Measurements from ENCODE around the gene HABP4. TPM values are rescaled to one million over a fixed set of nuclear protein-coding genes. Genes with fewer than 3 reads are reported as not detected.

HABP4 gene, protein sequence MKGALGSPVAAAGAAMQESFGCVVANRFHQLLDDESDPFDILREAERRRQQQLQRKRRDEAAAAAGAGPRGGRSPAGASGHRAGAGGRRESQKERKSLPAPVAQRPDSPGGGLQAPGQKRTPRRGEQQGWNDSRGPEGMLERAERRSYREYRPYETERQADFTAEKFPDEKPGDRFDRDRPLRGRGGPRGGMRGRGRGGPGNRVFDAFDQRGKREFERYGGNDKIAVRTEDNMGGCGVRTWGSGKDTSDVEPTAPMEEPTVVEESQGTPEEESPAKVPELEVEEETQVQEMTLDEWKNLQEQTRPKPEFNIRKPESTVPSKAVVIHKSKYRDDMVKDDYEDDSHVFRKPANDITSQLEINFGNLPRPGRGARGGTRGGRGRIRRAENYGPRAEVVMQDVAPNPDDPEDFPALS
- total RNA-seq, result 19.4 TPM

DNA sequence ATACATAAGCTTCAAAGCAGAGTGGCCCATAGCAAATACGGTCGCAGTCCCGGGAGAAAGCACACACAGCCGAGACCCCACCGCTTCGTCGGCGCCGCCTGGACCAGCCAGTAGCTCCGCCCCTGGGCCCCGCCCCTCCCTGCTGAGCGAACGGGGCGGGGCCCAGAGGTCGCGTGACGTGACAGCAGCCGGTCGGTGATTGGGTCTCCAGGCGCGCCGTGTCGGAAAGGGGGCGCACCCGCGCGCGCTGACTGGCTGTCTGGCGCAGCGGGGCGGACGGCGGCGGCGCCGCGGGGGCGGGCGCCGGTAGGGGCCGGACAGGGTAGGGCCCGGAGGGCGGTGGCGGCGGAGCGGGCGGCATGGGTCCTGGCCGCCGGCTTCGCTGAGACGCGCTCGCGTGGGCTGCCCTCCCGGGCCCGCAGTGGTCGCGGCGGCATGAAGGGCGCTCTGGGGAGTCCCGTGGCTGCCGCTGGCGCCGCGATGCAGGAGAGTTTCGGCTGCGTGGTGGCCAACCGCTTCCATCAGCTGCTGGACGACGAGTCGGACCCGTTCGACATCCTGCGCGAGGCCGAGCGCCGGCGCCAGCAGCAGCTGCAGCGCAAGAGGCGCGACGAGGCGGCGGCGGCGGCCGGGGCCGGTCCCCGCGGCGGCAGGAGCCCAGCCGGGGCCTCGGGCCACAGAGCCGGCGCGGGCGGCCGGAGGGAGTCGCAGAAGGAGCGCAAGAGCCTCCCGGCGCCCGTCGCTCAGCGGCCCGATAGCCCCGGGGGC, at the start of gene HABP4:
HABP4 (plus strand) TSS at position 325 of the 768 bp plus-strand sequence; CDS start at position 436, 111 bp downstream.

DNA sequence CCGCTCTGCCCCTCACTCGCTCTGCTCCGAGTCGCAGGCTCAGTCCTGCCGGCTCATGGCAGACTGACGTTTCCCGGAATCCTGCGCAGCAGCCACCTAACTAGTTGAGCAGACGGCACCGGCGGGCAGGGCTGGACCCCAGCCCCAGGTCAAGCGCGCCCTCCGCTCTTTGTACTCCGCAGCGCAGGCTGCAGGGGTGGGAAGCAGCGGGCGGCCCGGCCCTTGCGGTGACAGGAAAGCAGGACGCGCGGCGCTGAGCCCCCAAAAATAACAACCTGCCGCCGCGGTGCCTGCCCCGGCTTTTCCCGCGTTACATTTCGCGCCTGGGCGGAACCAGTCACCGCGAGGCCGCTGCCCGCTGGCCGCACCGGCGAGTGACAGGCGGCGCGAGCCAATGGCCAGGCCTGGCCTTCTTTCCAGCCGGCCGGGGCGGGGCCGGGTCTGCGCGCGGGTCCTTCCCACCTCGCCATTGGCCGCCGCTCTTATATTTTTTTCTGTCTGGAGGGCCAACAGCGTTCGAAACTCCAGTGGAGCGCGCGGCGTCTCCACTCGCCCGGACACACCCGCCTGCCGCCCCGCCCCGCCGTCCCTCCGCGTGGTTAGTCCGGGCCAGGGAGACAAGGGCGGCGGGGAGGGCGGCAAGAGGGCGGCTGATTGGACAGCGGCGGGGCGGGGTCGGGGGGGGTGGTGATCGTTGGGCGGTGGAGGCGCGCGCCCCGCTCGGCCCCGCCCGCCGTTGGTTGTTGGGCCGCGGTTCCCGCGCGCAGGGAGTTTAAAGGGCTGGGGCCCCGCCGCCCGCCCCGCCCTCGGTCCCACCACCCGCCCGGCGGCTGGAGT, 31.7 kb upstream of the HABP4 start, which contains the start of gene ZNF367:
ZNF367 (minus strand) TSS at position 288 of the 837 bp plus-strand sequence. CDS start 338 bp downstream, outside the sequence.

Other genes starting within 250 kb of the HABP4 start
- gene HSD17B3, start 148.0 kb upstream of the HABP4 start, total RNA-seq, result not detected
- 3.5 TPM for gene SLC35D2, start 66.5 kb upstream of the HABP4 start, total RNA-seq
- gene ZNF367, start 31.8 kb upstream of the HABP4 start, total RNA-seq, result 6.2 TPM
- gene CDC14B, start 169.7 kb downstream of the HABP4 start, total RNA-seq, result 41.3 TPM
- 13.4 TPM for gene PRXL2C, start 205.1 kb downstream of the HABP4 start, total RNA-seq

All from diencephalon (tissue), 1 donor.